ENCODE data around the gene PHOX2A.
"Not testable (repeated sequence)": the region's sequence is repeated elsewhere in the genome, so short reads cannot be mapped to it uniquely, and the experiment has no call there.

The PHOX2A gene

DNA sequence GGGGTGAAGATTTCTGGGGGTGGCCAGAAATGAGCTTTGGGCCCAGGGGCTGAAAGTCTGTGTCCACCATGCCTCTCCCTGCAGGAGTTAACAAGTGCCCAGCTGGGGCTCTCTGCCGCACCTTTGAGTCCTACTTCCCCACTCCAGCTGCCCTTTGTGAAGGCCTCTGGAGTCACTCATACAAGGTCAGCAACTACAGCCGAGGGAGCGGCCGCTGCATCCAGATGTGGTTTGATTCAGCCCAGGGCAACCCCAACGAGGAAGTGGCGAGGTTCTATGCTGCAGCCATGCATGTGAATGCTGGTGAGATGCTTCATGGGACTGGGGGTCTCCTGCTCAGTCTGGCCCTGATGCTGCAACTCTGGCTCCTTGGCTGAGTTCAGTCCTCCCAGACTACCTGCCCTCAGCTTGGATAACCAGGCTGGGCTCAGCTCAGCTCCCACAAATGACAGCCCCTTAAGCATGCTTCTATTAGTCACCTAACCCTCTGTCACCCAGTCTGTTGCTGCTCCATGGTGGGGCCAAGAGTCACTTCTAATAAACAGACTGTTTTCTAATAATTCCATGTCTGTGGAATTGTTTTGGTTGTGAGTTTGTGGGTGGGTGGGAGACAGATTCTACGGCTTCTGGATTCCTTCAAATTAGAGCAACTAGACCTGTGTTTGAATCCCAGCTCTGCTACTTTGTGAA lies 22.4 kb downstream of the PHOX2A start:
- FAIRE-seq, result no peak

DNA sequence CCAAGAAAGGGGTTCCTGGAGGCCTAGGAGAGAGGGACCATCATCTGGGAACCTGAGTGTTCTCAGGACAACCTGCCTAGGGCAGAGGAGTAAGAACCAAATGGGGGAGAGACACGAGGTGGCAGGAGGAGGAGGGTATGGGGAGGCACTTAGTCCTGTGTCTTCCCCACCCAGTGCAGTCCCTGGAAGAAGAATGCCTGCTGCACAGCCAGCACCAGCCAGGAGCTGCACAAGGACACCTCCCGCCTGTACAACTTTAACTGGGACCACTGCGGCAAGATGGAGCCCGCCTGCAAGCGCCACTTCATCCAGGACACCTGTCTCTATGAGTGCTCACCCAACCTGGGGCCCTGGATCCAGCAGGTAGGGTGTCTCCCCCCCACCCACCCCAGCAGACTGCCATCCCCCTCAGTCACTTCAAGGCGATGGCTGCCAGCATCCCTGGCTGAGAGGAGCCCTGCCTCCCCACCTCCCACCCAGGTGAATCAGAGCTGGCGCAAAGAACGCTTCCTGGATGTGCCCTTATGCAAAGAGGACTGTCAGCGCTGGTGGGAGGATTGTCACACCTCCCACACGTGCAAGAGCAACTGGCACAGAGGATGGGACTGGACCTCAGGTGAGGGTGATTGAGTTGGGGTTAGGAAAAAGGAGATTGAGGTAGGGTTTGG lies 23.1 kb downstream of the PHOX2A start:
- no peak for FAIRE-seq

DNA sequence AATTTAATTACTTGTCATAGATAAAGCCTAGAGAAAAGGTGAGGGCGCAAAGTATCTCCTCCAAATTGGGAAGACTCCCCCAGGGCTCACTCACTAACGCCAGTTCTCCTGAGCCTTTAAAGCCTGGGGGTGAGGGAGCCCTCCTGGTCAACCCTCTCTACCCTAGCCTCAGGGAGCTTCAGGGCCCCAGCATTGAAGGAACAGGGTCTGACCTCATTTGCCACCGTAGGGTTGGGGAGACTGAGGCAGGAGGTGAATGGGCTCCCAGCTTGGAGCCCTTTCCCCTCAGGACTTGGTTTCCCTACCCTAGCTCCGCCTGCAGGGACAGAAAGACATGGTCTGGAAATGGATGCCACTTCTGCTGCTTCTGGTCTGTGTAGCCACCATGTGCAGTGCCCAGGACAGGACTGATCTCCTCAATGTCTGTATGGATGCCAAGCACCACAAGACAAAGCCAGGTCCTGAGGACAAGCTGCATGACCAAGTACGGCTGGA lies 25.7 kb downstream of the PHOX2A start:
- FAIRE-seq, result no peak

DNA sequence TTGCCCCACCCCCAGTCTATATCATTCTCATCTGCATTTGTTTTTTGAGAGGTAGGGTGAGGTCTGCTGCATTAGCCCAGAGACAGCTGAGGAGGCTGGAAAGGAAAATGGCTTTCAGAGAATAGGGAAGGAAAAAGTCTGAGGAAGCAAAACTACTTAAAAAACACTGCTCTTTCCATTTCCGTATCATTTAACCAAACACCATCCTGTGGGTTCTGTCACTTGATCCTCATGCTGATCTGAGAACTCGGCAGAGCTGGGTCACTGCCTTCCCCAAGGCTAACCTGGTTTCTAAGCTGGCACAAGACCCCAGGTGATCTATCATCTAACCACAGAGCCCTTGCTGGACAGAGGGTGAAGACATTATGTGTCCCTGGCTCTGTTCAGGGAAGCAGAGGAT lies 26.1 kb downstream of the PHOX2A start:
- FAIRE-seq, result no peak

DNA sequence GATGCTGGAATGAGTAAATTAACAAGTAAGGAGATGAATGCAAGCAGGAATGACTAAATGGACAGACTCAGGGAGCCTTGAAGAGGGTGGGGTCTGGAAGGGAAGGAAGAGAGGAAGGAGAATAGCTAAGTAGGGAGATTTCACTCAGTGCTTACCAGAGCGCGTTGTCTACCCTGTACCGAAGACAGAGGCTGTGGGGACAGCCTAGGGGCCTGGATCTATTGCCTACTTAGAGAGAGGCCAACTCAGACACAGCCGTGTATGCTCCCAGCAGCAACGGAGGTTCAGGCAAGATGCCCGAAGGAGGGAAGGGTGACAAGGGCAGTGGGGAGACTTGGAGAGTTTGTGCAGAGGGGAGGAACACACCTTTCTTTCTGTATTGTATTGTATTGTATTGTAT lies 27.3 kb downstream of the PHOX2A start, which contains the start of gene FOLR2:
FOLR2 (plus strand) TSS at position 157 of the 400 bp plus-strand sequence. CDS start 1,791 bp downstream, outside the sequence.
- no peak for FAIRE-seq

DNA sequence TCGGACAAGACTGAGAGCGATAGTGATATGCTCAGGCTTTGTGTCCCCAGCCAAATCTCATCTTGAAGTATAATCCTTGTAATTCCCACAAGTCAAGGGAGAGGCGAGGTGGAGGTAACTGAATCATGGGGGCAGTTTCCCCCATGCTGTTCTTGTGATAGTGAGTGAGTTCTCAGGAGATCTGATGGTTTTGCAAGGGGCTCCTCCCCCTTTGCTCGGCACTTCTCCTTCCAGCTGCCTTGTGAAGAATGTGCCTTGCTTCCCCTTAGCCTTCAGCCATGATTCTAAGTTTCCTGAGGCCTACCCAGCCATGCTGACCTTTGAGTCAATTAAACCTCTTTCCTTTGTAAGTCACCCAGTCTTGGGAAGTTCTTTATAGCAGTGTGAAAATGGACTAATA lies 34.9 kb downstream of the PHOX2A start:
- no peak for FAIRE-seq

DNA sequence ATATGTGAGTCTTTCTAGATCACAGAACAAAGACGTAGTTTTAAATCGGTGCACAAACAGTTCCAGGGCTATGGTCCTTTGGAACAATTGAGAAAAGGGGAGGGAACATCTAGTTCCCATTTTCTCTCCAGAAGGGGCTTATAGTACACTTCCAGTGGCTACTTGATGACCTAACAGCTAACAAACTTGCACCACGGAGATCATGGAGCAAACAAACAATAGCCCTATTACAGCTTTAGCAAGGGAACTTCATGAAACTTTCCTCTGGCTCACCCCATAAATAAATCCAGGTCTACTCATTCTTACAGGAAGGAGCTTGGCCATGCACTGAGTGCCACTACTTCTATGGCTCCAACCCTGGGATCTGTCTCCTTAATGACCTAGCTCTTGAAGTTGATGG lies 35.7 kb downstream of the PHOX2A start:
- no peak for FAIRE-seq

DNA sequence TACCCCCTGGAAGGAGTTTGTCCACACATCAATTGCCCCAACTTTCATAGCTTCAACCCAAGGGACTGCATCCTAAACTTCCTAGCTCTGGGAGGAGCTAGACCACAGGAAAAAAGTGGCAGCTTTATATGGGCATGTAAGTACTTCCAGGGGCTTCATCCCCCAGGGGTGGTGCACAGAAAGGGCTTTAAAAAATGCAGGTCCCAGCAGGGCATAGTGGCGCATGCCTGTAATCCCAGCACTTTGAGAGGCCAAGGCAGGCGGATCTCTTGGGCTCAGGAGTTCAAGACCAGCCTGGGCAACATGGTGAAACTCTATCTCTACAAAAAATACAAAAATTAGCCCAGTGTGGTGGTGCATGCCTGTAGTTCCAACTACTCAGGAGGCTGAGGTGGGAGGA lies 37.2 kb downstream of the PHOX2A start:
- FAIRE-seq, result not testable (repeated sequence)

DNA sequence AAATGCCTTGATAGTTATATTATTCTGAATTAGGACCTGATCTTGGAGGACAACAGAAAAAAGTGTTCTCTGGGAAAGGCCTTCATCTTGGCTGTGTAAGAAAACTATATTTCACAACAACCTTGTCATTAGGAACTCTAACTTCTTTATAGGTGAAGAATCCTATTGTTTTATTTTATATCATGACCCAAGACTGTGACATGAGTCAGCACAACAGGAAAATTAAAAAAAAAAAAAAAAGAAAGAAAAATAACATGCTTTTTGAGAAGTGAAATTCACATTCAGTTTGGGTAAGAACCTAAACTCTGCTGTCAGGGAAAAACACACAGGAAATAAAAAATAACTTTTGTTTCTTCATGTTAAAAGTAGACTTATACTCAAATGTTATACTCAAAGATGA lies 39.1 kb downstream of the PHOX2A start:
- no peak for FAIRE-seq

DNA sequence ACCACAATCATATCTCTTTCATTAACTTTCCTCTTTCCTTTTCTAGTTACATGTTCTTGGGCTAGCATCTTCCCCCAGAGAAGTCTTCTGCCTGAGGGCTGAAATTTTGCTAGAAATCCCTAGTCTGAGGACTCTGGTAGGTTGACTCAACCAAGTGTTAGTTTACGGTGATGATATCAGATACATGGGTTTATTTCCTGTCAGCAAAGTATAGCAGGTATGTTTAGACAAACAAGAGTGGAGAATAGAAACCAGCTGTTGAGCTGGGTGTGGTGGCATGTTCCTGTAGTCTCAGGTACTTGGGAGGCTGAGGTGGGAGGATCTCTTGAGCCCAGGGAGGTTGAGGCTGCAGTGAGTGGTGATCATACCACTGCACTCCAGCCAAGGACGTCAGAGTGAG lies 40.8 kb downstream of the PHOX2A start:
- FAIRE-seq, result no peak

DNA sequence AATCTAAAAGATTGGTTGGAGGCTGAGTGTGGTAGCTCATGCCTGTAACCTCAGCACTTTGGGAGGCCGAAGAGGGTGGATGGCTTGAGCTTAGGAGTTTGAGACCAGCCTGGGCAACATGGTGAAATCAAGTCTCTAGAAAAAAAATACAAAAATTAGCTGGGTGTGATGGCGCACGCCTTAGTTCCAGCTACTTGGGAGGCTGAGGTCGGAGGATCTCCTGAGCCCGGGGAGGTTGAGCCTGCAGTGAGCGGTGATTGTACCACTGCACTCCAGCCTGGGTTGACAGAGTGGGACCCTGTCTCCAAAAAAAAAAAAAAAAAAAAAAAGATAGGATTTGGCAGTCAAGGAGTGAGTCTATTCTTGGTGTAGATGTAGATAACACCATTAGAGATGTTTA lies 41.4 kb downstream of the PHOX2A start:
- no peak for FAIRE-seq

DNA sequence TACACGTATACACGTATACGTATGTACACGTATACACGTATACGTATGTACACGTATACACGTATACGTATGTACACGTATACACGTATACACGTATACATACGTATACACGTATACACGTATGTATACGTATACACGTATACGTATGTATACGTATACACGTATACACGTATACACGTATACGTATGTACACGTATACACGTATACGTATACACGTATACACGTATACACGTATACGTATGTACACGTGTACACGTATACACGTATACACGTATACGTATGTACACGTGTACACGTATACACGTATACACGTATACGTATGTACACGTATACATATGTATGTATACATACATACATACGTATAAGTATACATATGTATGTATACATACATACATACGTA lies 42.5 kb downstream of the PHOX2A start:
- FAIRE-seq, result peak; percentile 65

DNA sequence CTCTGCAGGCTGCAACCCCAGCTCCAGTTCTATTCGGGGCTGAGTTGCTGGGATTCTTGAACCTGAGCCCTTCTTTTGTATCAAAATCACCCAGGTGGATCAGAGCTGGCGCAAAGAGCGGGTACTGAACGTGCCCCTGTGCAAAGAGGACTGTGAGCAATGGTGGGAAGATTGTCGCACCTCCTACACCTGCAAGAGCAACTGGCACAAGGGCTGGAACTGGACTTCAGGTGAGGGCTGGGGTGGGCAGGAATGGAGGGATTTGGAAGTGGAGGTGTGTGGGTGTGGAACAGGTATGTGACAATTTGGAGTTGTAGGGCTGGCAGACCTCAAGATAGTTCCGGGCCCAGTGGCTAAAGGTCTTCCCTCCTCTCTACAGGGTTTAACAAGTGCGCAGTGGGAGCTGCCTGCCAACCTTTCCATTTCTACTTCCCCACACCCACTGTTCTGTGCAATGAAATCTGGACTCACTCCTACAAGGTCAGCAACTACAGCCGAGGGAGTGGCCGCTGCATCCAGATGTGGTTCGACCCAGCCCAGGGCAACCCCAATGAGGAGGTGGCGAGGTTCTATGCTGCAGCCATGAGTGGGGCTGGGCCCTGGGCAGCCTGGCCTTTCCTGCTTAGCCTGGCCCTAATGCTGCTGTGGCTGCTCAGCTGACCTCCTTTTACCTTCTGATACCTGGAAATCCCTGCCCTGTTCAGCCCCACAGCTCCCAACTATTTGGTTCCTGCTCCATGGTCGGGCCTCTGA lies 48.3 kb downstream of the PHOX2A start:
- no peak for FAIRE-seq

DNA sequence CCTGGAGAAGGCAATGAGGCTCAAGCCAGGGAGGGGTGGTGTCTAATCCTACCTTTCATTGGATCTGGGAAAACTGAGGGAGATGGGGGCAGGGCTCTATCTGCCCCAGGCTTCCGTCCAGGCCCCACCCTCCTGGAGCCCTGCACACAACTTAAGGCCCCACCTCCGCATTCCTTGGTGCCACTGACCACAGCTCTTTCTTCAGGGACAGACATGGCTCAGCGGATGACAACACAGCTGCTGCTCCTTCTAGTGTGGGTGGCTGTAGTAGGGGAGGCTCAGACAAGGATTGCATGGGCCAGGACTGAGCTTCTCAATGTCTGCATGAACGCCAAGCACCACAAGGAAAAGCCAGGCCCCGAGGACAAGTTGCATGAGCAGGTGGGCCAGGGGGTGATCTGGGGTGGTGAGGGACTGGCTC lies 52.0 kb downstream of the PHOX2A start, which contains the start of gene FOLR1:
FOLR1 (plus strand) TSS at position 180 of the 421 bp plus-strand sequence; CDS start at position 214, 34 bp downstream.
- FAIRE-seq, result no peak

DNA sequence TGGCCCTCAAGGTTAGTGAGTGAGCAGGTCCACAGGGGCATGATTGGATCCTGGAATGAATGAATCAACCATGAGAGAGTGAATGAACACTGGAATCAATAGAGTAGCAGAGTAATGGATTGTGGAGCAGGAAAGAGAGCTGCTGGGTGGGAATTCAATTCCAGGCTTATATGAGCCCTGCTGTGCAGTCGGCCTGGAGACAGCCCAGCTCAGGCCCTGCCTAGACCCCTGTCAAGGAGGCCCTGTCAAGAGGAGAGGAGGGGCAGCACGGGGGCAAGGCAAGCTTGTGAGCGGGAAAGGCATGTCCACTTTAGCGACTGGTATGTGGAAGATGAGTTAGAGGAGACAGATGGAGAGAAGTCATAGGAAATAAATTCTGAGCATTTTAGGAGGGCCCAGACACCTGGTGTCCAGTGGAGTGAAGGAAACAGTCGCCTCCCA lies 53.3 kb downstream of the PHOX2A start:
- no peak for FAIRE-seq

DNA sequence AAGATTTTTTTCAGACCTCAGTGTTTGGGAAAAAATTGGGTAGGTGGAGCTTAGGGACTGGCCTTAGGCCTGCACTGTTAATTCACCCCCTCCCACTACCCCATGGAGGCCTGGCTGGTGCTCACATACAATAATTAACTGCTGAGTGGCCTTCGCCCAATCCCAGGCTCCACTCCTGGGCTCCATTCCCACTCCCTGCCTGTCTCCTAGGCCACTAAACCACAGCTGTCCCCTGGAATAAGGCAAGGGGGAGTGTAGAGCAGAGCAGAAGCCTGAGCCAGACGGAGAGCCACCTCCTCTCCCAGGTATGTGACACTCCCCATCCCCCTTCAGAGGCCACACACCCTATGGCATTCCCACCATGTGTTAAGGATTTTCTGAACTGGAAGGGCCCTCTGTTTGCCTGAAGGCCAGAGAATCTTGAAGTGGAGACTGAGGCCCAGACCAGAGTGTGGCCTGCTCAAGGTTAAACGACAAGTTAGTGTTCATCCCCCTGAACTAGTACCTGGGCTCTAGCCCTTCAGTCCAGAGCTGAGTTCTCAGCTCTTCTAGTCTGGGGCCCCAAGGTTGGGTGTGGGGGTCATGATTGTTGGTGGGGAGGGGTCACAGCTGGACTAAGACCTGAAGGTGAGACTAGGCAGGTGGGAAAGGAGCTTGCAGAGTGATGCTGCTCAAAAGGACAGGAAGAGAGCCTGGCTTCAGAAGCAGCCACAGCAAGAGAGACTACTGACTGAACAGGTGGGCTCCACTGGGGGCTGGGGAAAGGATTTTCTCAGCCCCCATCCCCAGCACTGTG lies 54.3 kb downstream of the PHOX2A start:
- no peak for FAIRE-seq
